Smooth muscle cell (in vitro differentiated cells): ENCODE results near the gene PRKACA. TPM values are rescaled to one million over a fixed set of nuclear protein-coding genes. Genes with fewer than 3 reads are reported as not detected.

Experiments
- DNase-seq: peaks from one replicate; lab custom pipeline; 2025; ENCODE audit not compliant: unreplicated experiment; lab: John Stamatoyannopoulos, UW
- H2AFZ ChIP-seq: fragments of 200-600 bp; sonication (generic); 2 replicates; pipeline ENCODE4 v1.6.0; 2016; ENCODE audit warnings: antibody characterized with exemption, low read depth, mild to moderate bottlenecking
- H3F3A ChIP-seq: fragments of 200-600 bp; sonication (generic); 2 replicates; pipeline ENCODE4 v1.6.0; 2017; ENCODE audit warnings: antibody characterized with exemption, low read depth
- H3K27ac ChIP-seq: fragments of 200-600 bp; sonication (generic); 2 replicates; pipeline ENCODE4 v1.5.1; 2016; ENCODE audit warnings: low read depth, mild to moderate bottlenecking
- H3K27me3 ChIP-seq: fragments of 200-600 bp; sonication (generic); 2 replicates; pipeline ENCODE4 v1.6.1; 2016; ENCODE audit warnings: low read depth, mild to moderate bottlenecking
- H3K36me3 ChIP-seq: fragments of 200-600 bp; sonication (generic); 2 replicates; pipeline ENCODE4 v1.5.1; 2016; ENCODE audit warnings: low read depth
- H3K4me1 ChIP-seq: fragments of 200-600 bp; sonication (generic); 2 replicates; pipeline ENCODE4 v1.5.1; 2016; ENCODE audit warnings: low read depth
- H3K4me2 ChIP-seq: fragments of 200-600 bp; sonication (generic); 2 replicates; pipeline ENCODE4 v1.6.0; 2016; ENCODE audit warnings: mild to moderate bottlenecking
- H3K4me3 ChIP-seq: fragments of 200-600 bp; sonication (generic); 2 replicates; pipeline ENCODE4 v1.5.1; 2016; ENCODE audit warnings: mild to moderate bottlenecking
- H3K79me2 ChIP-seq: fragments of 200-600 bp; sonication (generic); 2 replicates; pipeline ENCODE4 v1.6.0; 2016; ENCODE audit warnings: low read depth, mild to moderate bottlenecking
- H3K9ac ChIP-seq: fragments of 200-600 bp; sonication (generic); 2 replicates; pipeline ENCODE4 v1.6.0; 2016; ENCODE audit warnings: low read depth
- H3K9me3 ChIP-seq: fragments of 200-600 bp; sonication (generic); replicated peaks from 2 replicates; pipeline ENCODE4 v1.5.1; 2016; ENCODE audit warnings: low read depth
- H4K20me1 ChIP-seq: fragments of 200-600 bp; sonication (generic); 2 replicates; pipeline ENCODE4 v1.6.0; 2016; ENCODE audit warnings: low read depth
- WGBS: methylation state at CpG from one replicate; pipeline ENCODE4 v1.1.7; 2016; ENCODE audit warnings: low lambda C conversion rate; 5-methylcytosine and 5-hydroxymethylcytosine counted together
- polyA plus RNA-seq: library from polyadenylated mRNA; unstranded; fragments of >200 nt; fragmentation: Nextera tagmentation; extraction: Ambion mirVana; gene quantifications from 2 replicates; pipeline ENCODE4 v1.2.1, GENCODE V29; 2016
- total RNA-seq: library from RNA; depleted of rRNA; stranded (reverse); fragments of >200 nt; gene quantifications from 2 replicates; pipeline ENCODE4 v1.2.3, GENCODE V29; 2014
- TF ChIP-seq, protein P1 (sequence below): fragments of 200-600 bp; sonication (generic); IDR thresholded peaks from 2 replicates; pipeline ENCODE4 v1.5.1; 2017; ENCODE audit warnings: borderline replicate concordance, mild to moderate bottlenecking, antibody characterized with exemption; ENCODE audit not compliant: insufficient read depth, poor library complexity, severe bottlenecking

Gene PRKACA
- total and polyA plus RNA-seq, 2 experiments from 2014 or later = 11.1 to 30.3 TPM

DNA sequence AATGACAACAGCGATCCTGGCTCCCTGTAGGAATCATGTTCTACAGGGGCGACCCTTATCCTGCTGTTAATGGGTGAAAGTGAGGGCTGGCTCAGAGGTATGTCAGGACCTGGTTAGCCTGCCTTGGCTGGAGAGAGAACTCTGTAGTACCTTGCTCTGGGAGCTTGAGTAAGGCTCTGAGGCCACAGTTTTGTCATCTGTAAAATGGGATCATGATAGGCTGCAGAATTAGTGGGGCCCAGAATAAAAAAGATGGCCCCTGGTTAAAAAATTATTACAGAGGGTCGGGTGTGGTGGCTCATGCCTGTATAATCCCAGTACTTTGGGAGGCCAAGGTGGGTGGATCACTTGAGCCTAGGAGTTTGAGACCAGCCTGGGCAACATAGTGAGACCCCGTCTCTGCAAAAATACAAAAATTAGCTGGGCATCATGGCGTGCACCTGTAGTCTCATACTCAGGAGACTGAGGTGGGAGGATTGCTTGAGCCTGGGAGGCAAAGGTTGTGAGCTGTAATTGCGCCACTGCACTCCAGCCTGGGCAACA lies 16.5 kb downstream of the PRKACA start:
- H4K20me1 ChIP-seq = no peaks in the 10 kb centered on the region
- H3K36me3 ChIP-seq = no peaks in the 10 kb centered on the region
- no peaks in the 10 kb centered on the region for H3K27me3 ChIP-seq
- no peak overlapping the region for H2AFZ ChIP-seq
- no peaks in the 10 kb centered on the region for H3F3A ChIP-seq
- no peak overlapping the region for H3K4me3 ChIP-seq
- H3K9me3 ChIP-seq = no peaks in the 10 kb centered on the region
- no peak overlapping the region for H3K4me2 ChIP-seq
- no peak for DNase-seq
- no peak overlapping the region for H3K9ac ChIP-seq
- no peaks in the 10 kb centered on the region for H3K79me2 ChIP-seq
- H3K4me1 ChIP-seq = no peaks in the 10 kb centered on the region
- WGBS = over 99% methylated on average over 6 of the region's 6 CpGs
- TF ChIP-seq, protein P1, sequence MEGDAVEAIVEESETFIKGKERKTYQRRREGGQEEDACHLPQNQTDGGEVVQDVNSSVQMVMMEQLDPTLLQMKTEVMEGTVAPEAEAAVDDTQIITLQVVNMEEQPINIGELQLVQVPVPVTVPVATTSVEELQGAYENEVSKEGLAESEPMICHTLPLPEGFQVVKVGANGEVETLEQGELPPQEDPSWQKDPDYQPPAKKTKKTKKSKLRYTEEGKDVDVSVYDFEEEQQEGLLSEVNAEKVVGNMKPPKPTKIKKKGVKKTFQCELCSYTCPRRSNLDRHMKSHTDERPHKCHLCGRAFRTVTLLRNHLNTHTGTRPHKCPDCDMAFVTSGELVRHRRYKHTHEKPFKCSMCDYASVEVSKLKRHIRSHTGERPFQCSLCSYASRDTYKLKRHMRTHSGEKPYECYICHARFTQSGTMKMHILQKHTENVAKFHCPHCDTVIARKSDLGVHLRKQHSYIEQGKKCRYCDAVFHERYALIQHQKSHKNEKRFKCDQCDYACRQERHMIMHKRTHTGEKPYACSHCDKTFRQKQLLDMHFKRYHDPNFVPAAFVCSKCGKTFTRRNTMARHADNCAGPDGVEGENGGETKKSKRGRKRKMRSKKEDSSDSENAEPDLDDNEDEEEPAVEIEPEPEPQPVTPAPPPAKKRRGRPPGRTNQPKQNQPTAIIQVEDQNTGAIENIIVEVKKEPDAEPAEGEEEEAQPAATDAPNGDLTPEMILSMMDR = no peak
- no peak overlapping the region for H3K27ac ChIP-seq

DNA sequence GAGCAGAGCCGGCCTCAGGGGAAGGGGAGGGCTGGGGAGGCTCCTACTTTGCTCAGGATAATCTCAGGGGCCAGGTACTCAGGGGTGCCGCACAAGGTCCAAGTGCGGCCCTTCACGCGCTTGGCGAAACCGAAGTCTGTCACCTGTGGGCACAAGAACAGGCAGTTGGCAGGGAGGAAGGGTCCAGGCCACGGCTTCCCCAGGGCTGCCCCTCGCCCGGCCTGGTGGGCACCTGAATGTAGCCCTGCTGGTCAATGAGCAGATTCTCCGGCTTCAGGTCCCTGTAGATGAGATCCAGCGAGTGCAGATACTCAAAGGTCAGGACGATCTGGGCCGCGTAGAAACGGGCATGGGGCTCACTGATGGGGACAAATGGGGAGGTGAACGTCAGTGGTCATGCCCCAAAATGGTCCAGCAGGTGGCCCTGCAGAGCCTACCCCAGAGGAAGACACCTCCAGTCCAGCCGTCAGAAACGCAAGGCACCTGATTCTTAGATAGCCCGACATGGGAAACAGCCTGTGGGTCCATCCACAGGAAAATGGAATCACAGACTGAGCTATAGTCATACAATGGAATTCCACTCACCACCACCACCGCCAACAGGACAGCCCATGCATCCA lies 19.9 kb downstream of the PRKACA start:
- Histone ChIP-seq H3K27me3 (no peaks in the 10 kb centered on the region), H3K9ac (no peak overlapping the region), H3K9me3 (no peaks in the 10 kb centered on the region), H3K27ac (no peak overlapping the region), H3F3A (no peaks in the 10 kb centered on the region), H3K4me3 (no peak overlapping the region), H3K79me2 (no peaks in the 10 kb centered on the region), H3K4me1 (no peaks in the 10 kb centered on the region), H3K4me2 (no peak overlapping the region), H2AFZ (no peak overlapping the region), H3K36me3 (no peaks in the 10 kb centered on the region), H4K20me1 (no peaks in the 10 kb centered on the region)
- DNase-seq = no peak
- WGBS = 93% methylated on average over 20 of the region's 21 CpGs
- TF ChIP-seq, protein P1 = no peak

DNA sequence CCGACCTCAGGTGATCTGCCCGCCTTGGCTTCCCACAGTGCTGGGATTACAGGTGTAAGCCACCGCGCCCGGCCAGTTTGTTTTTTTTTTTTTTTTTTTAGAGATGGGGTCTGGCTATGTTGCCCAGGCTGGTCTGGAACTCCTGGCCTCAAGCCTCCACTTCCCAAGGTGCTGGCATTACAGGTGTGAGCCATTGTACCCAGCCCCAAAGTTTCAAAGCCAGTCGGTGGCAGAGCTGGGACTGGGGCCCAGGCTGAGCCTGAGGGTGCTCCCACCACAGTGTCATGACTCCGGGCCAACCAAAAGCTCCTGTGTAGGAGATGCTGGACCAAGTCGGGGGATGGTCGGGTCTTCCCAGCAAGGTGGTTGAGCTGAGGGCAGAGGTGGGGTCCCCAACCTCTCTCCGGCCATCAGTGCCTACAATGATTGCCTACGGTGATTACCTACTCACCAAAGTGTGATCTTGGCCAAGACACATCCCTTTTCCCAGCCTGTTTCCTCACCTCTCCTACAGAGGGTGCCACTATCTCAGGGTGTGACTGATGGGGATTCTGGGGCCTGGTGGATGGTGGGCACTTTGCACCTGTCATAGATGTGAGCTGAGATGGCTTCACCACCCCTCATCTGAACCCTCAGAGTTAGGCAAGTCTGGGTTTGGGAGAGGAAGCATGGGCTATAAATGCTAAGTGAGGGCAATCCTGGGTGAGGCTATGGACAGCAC lies 21.1 kb downstream of the PRKACA start:
- H3K4me3 ChIP-seq = no peak overlapping the region
- TF ChIP-seq, protein P1 = no peak
- no peak overlapping the region for H3K9ac ChIP-seq
- H3K79me2 ChIP-seq = no peaks in the 10 kb centered on the region
- H3K36me3 ChIP-seq = no peaks in the 10 kb centered on the region
- DNase-seq = no peak
- H4K20me1 ChIP-seq = no peaks in the 10 kb centered on the region
- no peak overlapping the region for H3K27ac ChIP-seq
- H2AFZ ChIP-seq = no peak overlapping the region
- no peaks in the 10 kb centered on the region for H3K4me1 ChIP-seq
- no peaks in the 10 kb centered on the region for H3K9me3 ChIP-seq
- H3K4me2 ChIP-seq = no peak overlapping the region
- H3F3A ChIP-seq = no peaks in the 10 kb centered on the region
- 97% methylated on average over 11 of the region's 11 CpGs for WGBS
- H3K27me3 ChIP-seq = no peaks in the 10 kb centered on the region
